GM12878 (cell line): ENCODE data around the gene LBHD1. TPM values are rescaled to one million over a fixed set of nuclear protein-coding genes. Genes with fewer than 3 reads are reported as not detected.

ENCODE experiments used
- ATF3 ChIP-seq: IDR thresholded peaks from 2 replicates; pipeline ENCODE4 v1.6.1; 2011; ENCODE audit warnings: low read depth, mild to moderate bottlenecking, low read length, moderate library complexity, borderline replicate concordance; ENCODE audit errors: extremely low read depth
- CREB1 ChIP-seq: IDR thresholded peaks from 2 replicates; pipeline ENCODE4 v1.6.1; 2012; ENCODE audit warnings: low read depth, mild to moderate bottlenecking, inconsistent platforms
- DPF2 ChIP-seq: fragments of 450-650 bp; IDR thresholded peaks from 2 replicates; pipeline ENCODE4 v1.6.1; 2017; ENCODE audit warnings: mild to moderate bottlenecking
- GATAD2B ChIP-seq: fragments of 450-650 bp; conservative IDR thresholded peaks from 2 replicates; pipeline ENCODE4 v1.6.1; 2017; ENCODE audit warnings: low read depth, mild to moderate bottlenecking, moderate library complexity
- HCFC1 ChIP-seq: fragments of 150-350 bp; IDR thresholded peaks from 2 replicates; pipeline ENCODE4 v1.6.1; 2014; ENCODE audit warnings: low read length
- IKZF2 ChIP-seq, 2 experiments: fragments of 450-650 bp; IDR thresholded peaks; 2 replicates each; pipeline ENCODE4 v1.6.1; 2017; ENCODE audit warnings: mild to moderate bottlenecking in 2 of 2, moderate library complexity in 2 of 2
- IRF5 ChIP-seq: fragments of 450-650 bp; IDR thresholded peaks from 2 replicates; pipeline ENCODE4 v1.6.1; 2017; ENCODE audit warnings: borderline replicate concordance
- MXI1 ChIP-seq: fragments of 150-350 bp; IDR thresholded peaks from 2 replicates; pipeline ENCODE4 v1.6.1; 2011; ENCODE audit warnings: low read depth, mild to moderate bottlenecking, inconsistent platforms, low read length, improper control_type of control experiment
- NFIC ChIP-seq: IDR thresholded peaks from 2 replicates; pipeline ENCODE4 v1.6.1; 2012; ENCODE audit warnings: low read depth, mild to moderate bottlenecking, inconsistent platforms, low read length, moderate library complexity
- RAD51 ChIP-seq: fragments of 450-650 bp; IDR thresholded peaks from 2 replicates; pipeline ENCODE4 v1.6.1; 2016; ENCODE audit warnings: moderate library complexity, mild to moderate bottlenecking, inconsistent platforms
- RELB ChIP-seq: fragments of 450-650 bp; IDR thresholded peaks from 2 replicates; pipeline ENCODE4 v1.6.1; 2017; ENCODE audit warnings: low read depth, mild to moderate bottlenecking, moderate library complexity
- RFX5 ChIP-seq: IDR thresholded peaks from 2 replicates; pipeline ENCODE4 v1.6.1; 2011; ENCODE audit warnings: low read depth, low read length, improper control_type of control experiment
- SMARCA5 ChIP-seq: fragments of 450-650 bp; IDR thresholded peaks from 2 replicates; pipeline ENCODE4 v1.6.1; 2017; ENCODE audit warnings: mild to moderate bottlenecking
- SP1 ChIP-seq: IDR thresholded peaks from one replicate; pipeline ENCODE4 v1.6.1; 2011; ENCODE audit warnings: low read depth, low read length
- SREBF1 ChIP-seq: IDR thresholded peaks from 2 replicates; pipeline ENCODE4 v1.6.1; 2012; ENCODE audit warnings: mild to moderate bottlenecking, low read length
- TCF12 ChIP-seq: IDR thresholded peaks from 2 replicates; pipeline ENCODE4 v1.6.1; 2011; ENCODE audit warnings: low read depth, mild to moderate bottlenecking, low read length
- TCF7 ChIP-seq: IDR thresholded peaks from 2 replicates; pipeline ENCODE4 v1.6.1; 2014; ENCODE audit warnings: antibody characterized with exemption, borderline replicate concordance
- ZBED1 ChIP-seq: IDR thresholded peaks from 2 replicates; pipeline ENCODE4 v1.6.1; 2016; ENCODE audit warnings: borderline replicate concordance
- ZBTB4 ChIP-seq: fragments of 450-650 bp; formaldehyde crosslinking; IDR thresholded peaks from 2 replicates; pipeline ENCODE4 v1.4.0; 2022; ENCODE audit warnings: mild to moderate bottlenecking, moderate library complexity
- ZNF384 ChIP-seq: IDR thresholded peaks from 2 replicates; pipeline ENCODE4 v1.6.1; 2012; ENCODE audit warnings: low read depth, mild to moderate bottlenecking, low read length, improper control_type of control experiment, borderline replicate concordance
- ZNF622 ChIP-seq: fragments of 450-650 bp; IDR thresholded peaks from 2 replicates; pipeline ENCODE4 v1.6.1; 2017; ENCODE audit warnings: mild to moderate bottlenecking, inconsistent platforms
- ZZZ3 ChIP-seq: IDR thresholded peaks from 2 replicates; pipeline ENCODE4 v1.6.1; 2011; ENCODE audit warnings: low read depth; ENCODE audit not compliant: control insufficient read depth, insufficient read length
- polyA plus RNA-seq, 11 experiments: library from polyadenylated mRNA; depleted of rRNA in 4 of 11; unstranded in 6 of 11; stranded (reverse) in 5 of 11; fragments of >200 nt; fragmentation: Nextera tagmentation in 4 of 11; fragmentation: Illumina TruSeq in 1 of 11; extraction: Ambion mirVana in 4 of 11; extraction: Trizol in 1 of 11; gene quantifications; 1 replicate in 1 of 11; 2 replicates in 10 of 11; pipeline versions ENCODE4 v1.2.1 to v1.2.3, GENCODE V29; 2011 to 2016; ENCODE audit warnings: inconsistent platforms in 2 of 11, missing spikeins in 2 of 11, low read depth in 1 of 11
- total RNA-seq, 4 experiments: library from RNA; depleted of rRNA in 3 of 4; stranded (reverse); fragments of >200 nt in 3 of 4; fragmentation: Illumina TruSeq in 1 of 4; extraction: Trizol in 1 of 4; gene quantifications; 2 replicates each; pipeline versions ENCODE4 v1.2.1 to v1.2.3, GENCODE V29; 2013 to 2021

The LBHD1 gene
- total and polyA plus RNA-seq, 10 of the 15 experiments (the other 5 are each of a cell fraction or from before 2014, with no cell fraction given), result 0.79 to 12.0 (median 7.6) TPM

- TF ChIP-seq IRF5, result no peak
- TF ChIP-seq SP1, result peak; percentile 29
- TF ChIP-seq HCFC1, result peak; percentile 74
- peak; percentile 52; the same call in 1 of the 2 replicates for TF ChIP-seq TCF12
- 0 out of 2 replicates have a peak, but pooled peaks have one; percentile 25 for TF ChIP-seq NFIC
- TF ChIP-seq IKZF2 (IDR thresholded peaks at IDR 0.05), result peak; percentile 79 to 82
- TF ChIP-seq TCF7, result no peak
- TF ChIP-seq DPF2, result 0 out of 2 replicates have a peak, but pooled peaks have one; percentile 57
- peak; percentile 96 for TF ChIP-seq RELB
- no peak for TF ChIP-seq SREBF1
- TF ChIP-seq GATAD2B, result peak; percentile 64; the same call in 1 of the 2 replicates
- peak; percentile 96 for TF ChIP-seq RAD51
- no peak for TF ChIP-seq ZNF384
- no peak for TF ChIP-seq ZZZ3
- peak; percentile 90 for TF ChIP-seq ATF3
- TF ChIP-seq MXI1, result peak; percentile 83
- TF ChIP-seq SMARCA5, result 0 out of 2 replicates have a peak, but pooled peaks have one; percentile 20
- no peak for TF ChIP-seq ZBED1
- TF ChIP-seq CREB1, result no peak; the same call in 1 of the 2 replicates
- no peak for TF ChIP-seq ZBTB4 (CRISPR knock-in tag)
- no peak for TF ChIP-seq ZNF622
- no peak for TF ChIP-seq RFX5
Observed at GRCh38 chr11:62678770-62679696, 7.0 kb upstream of the LBHD1 start, which contains the start of gene UBXN1 (continued).
